ENCODE results near the gene EBF4.

- TF ChIP-seq POLR2A (IDR thresholded peaks at IDR 0.05) (no peak), CTCF (IDR thresholded peaks at IDR 0.05) (no peak)
These were observed 306 bp downstream of the EBF4 start for GRCh38 chr20:2692886-2693285.
